ENCODE data around the gene PAXX.

The PAXX gene

DNA sequence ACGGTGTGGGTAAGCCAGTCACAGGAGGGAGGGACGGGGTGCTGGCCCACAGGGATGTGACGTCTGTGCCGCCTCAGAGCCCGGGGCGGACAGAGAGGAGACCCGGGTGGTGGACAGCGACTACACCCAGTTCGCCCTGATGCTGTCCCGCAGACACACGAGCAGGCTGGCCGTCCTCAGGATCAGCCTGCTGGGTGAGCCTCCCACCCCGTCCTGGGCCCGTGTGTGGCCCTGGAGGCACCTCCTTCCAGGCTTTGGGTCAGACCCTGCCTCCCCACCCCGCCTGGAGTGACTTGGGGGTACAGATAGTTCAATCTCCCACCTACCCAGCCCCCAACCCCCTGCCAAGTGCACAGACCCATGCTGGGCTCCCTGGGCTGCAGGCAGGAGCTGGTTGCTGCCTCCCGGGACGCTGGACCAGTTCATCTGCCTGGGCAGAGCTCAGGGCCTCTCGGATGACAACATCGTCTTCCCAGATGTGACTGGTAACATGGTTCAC lies 38.4 kb upstream of the PAXX start:
- no peak for DNase-seq

GRCh38 chr9:136954270-136955083 lies 37.7 kb upstream of the PAXX start:
- no peak for DNase-seq

- DNase-seq, result no peak
These were observed 36.9 kb upstream of the PAXX start for GRCh38 chr9:136955202-136955942.

GRCh38 chr9:136955943-136956335 lies 36.3 kb upstream of the PAXX start:
- DNase-seq, result no peak

DNA sequence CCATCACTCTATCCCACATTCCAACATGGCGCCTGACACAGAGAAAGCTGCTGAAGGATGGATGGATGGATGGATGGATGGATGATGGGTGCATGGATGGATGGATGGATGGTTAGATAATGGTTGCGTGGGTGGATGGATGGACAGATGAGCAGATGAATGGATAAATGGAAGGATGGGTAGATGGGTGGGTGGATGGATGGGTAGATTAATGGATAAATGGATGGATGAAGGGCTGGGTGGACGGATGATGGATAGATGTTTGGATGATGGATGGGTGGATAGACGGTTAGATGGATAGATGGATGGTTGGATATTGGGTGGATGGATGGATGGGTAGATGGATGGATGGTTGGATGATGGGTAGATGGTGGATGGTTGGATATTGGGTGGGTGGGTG lies 35.6 kb upstream of the PAXX start:
- no peak for DNase-seq

DNA sequence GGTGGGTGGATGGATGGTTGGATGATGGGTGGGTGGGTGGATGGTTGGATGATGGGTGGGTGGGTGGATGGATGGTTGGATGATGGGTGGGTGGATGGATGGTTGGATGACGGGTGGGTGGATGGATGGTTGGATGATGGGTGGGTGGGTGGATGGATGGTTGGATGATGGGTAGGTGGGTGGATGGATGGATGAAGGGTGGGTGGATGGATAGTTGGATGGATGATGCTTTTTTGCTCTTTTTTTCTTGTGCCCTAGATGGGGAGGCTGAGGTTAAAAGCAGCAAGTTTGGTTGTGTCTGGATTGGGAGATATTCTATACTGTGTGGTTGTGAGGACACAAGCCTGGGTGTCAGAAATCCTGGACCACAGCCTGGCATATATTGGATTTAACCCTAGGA lies 34.8 kb upstream of the PAXX start:
- no peak for DNase-seq

- no peak for DNase-seq
These were observed 34.3 kb upstream of the PAXX start for GRCh38 chr9:136957901-136958300.

GRCh38 chr9:136958473-136958872 lies 33.7 kb upstream of the PAXX start:
- no peak for DNase-seq

DNA sequence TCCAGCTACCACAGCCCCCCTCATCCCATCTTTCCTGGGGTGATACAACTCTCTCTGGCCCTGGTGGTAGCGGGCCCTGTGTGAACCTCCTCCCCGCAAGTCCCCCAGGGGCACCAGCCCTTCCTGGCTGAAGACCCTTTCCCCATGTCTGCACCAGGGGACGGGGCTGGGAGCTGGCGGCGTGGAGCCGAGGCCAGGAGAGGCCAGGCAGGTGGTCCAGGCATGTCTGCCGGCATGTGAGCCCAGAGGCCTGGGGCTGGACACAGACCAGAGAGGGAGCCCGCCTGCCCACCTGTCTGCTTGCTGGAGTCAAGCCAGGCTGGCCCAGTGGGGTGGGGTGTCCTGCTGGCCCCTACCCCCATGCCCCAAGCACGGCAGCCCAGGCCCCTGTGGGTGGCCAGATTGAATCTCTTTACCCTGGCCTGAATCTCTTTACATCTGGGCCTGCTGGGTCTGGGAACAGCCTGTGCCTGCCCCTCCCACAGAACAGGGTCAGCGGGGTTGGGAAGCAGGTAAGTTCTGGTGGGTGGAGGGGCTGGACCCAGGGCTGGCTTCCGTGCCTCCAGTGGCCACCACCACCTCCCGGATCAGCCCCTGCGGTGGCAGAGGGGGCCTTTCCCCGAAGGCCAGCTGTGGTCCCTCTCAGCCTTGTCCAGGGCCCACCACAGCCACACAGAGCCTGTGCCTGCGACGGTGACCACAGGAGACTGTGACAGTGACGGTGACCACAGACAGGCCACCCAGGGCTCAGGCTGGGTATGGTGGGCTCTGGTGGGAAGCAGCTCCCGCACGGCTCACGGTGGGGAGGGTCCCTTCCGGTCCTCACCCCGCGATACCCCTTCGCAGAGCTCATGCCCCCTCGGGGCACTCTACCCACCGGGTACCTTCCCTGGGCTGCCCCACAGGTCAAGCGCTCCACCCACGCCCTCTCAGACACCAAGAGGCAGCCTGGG lies 33.0 kb upstream of the PAXX start:
- DNase-seq, result no peak

DNA sequence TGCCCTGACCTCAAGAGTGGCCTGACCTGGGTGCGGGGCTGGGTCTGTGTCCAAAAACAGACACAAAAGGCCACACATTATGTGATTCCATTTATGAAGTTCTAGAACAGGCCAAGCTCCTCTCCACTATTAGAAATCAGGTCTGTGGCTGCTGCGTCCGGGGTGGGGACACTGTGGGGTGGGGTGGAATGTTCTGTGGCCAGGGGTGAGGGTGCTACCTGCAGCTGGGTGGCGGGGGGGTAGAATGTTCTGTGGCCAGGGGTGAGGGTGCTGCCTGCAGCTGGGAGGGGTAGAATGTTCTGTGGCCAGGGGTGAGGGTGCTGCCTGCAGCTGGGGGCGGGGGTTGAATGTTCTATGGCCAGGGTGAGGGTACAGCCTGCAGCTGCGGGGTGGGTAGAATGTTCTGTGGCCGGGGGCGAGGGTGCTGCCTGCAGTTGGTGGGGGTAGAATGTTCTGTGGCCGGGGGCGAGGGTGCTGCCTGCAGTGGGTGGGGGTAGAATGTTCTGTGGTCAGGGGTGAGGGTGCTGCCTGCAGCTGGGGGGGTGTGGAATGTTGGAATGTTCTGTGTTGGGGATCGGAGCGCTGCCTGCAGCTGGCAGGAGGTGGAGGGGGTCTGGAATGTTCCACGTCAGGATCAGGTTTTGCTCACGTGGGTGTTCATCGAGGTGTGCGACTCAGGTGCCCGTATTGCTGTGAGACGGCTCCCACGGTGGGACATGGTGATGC lies 31.8 kb upstream of the PAXX start:
- DNase-seq, result no peak

- DNase-seq, result no peak
These were observed 31.3 kb upstream of the PAXX start for GRCh38 chr9:136960938-136961275.

DNA sequence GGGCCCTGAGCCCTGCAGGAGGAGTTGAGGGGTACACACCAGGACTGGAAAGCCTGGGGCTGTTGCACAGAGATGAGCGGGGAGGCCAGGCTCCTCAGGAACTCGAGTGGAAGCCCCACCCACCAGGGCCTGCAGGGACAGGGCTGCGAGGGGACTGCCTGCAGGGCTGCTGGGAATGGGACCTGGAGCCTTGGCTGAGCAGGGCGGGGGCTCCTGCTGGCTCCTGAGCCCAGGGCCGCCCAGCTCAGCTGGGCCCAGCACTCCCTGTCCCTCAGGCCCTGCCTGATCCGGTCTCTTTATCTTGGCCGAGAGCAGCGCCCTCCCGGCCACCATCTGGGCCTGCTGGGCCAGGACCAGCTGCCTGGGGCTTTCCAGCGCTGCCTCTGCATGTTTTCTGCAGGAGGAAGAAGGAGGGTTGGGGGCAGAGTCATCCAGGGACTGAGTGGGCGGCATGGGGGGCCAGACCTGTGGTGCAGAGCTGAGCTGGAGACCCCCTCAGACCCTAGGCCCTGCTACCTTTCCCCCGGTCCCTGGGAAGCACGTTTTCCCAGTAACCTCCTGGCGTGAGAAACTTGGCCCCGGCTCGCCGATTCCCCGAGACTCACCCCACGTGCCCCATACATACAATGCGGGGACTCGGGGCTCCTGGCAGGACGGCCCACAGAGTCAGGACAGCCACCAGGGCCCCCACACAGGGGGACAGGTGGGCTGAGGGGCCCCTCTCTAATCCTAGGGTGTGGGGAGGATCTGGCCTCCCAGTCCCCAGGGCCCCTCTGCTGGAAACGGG lies 30.8 kb upstream of the PAXX start:
- DNase-seq, result no peak

DNA sequence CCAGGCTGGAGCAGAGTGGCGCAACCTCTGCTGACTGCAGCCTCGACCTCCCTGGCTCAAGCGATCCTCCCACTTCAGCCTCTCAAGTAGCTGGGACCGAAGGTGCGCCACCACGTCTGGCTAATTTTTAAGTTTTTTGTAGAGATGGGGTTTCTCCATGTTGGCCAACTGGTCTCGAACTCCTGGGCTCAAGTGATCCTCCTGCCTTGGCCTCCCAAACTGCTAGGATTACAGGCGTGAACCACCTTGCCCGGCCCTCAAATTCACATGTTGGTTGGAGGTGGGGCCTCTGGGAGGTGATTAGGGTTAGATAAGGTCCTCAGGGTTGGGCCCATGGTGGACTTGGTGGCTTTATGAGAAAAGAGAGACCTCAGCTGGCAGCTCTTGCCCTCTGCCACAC lies 30.1 kb upstream of the PAXX start:
- no peak for DNase-seq

DNA sequence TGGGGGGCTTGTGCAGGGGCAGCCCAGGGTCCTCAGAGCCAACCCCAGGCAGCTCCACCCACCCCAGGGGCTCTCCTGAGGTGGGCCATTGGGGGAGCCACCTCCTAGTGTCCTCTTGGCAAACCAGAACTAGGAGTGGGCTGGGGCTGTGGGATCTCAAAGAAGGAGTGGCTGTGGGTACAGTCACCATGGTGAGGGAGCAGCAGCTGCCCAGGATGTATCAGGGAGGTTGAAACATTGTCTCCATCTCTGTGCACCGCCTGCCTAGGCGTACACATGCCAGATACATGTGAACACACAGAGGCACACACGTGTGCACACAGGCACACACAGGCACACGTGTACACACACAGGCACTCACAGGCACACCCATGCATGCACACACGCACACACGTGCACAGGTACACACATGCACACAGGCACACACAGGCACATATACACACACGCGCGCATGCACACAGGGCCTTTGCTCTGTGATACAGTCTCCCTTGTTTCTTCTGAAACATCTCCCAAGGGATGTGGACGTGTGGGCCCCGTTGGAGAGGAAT lies 29.4 kb upstream of the PAXX start:
- no peak for DNase-seq

DNA sequence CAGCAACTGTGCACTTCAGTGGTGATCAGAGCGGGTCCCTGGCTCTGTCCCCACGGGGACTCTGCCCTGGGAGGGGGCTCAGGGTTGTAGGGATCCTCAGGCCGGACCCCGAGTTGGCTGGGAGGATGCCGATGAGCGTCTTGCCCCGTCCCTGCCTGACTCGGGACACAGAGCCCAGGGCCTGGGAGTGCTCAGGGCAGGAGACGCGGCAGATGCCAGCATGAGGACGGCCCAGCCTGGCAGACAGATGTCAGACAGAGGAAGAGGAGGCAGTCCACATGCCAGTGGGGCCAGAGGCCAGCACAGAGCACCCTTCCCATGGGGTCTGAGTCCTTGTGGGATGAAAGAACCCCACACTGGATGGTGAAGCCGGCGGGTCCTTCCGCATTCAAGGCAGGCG lies 28.9 kb upstream of the PAXX start:
- no peak for DNase-seq

- DNase-seq, result no peak
These were observed 28.5 kb upstream of the PAXX start for GRCh38 chr9:136963751-136964150.

DNA sequence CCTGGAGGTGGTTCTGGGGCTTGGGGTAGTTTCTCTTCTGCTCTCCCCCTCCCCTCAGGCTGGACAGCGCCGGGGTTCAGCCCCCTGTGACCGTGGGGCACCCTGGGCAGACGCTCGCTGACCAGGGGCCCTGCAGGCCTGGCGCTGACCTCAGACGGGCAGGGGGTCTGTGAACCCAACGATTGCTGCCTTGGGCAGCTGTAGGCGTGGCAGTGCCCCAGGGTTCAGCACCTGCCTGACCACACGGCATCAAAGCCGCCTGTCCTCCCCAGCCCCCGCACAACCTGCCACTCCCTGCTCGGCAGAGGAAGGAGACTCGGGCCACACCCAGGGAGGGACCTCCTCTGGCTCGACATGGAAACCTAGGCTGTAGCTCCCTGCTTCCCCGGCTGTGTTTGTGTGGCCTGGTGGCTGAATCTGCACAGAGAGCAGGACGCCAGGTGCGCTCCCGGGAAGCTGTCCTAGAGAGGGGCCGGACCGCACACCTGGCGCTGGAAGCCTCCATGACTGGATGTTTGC lies 28.0 kb upstream of the PAXX start:
- no peak for DNase-seq

GRCh38 chr9:136964833-136965422 lies 27.3 kb upstream of the PAXX start:
- DNase-seq, result no peak

DNA sequence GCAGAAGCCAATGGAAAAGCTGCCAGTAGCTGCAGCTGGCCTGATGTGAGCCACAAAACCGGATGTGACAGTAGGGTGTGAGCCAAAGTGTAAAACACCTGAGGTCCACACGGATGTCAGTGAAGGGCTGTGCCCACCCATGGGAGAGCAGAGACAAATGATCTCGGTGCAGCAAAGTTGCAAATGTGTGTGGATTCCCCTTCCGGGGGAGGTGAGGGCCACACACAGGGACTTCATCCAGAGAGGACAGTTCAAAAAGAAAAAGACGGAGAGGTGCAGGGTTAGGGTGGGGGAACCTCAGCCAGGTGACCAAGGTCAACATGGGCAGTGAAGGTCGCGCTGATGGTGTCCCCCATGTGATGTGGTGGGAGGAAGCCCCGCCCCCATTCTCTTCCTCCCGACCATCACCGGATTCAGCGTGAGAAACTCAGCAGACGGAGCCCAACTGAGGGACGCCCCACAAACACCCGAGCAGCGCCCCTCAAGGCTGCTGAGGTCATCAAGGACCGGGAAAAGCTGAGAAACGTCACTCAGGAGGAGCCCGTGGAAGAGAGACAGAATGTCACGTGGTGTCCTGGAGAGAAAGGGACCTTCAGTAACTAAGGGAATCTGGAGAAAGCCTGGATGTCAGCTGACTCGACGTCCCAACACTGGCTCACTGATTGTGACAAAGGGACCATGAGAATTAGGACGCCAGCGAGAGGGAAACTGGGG lies 26.3 kb upstream of the PAXX start:
- no peak for DNase-seq
